Measurements from ENCODE around the gene LDLRAD1.
A peak's percentile ranks its signal among the peaks of the same experiment; 100 is the strongest.

The LDLRAD1 gene

GRCh38 chr1:53992085-53992874, 25.7 kb downstream of the LDLRAD1 start:
- ChIA-PET CTCF (interaction anchor here (1.2 kb wide), 1 partner anchor 16 kb away, joined by 3 read pairs; no protein-coding TSS in a partner anchor), POLR2A (no interaction called here)
- Histone ChIP-seq H3K27ac (ENCODE audit: insufficient read depth in 1 of 2, low read depth in 1 of 2, low read length in 2 of 2, poor library complexity in 1 of 2, severe bottlenecking in 2 of 2) (no peak overlapping the region), H3K4me3 (ENCODE audit: control insufficient read depth in 1 of 7, extremely low read depth in 1 of 7, insufficient read depth in 4 of 7, low read depth in 2 of 7, low read length in 6 of 7) (no peak overlapping the region), H3K36me3 (ENCODE audit: control insufficient read depth in 4 of 4, insufficient read depth in 4 of 4, low read length in 3 of 4) (no peaks in the 10 kb centered on the region), H3K4me1 (ENCODE audit: control extremely low read depth in 1 of 4, control insufficient read depth in 4 of 4, insufficient read depth in 4 of 4, low read length in 3 of 4) (no peaks in the 10 kb centered on the region), H3K27me3 (replicated peaks in 2 of 5; ENCODE audit: control insufficient read depth in 4 of 5, insufficient read depth in 5 of 5, low read length in 4 of 5) (no peaks in the 10 kb centered on the region), H3K9me3 (ENCODE audit: control extremely low read depth in 1 of 5, control insufficient read depth in 4 of 5, insufficient read depth in 2 of 5, low read depth in 1 of 5, low read length in 4 of 5) (peaks cover 0 to 13% (median 6%) of the 10 kb centered on the region in 5 experiments)
- no peak for DNase-seq
- WGBS (ENCODE audit: insufficient coverage): 94% methylated on average over 4 of the region's 4 CpGs

GRCh38 chr1:53987880-53988279, 30.1 kb downstream of the LDLRAD1 start:
- no peak overlapping the region for H3K27ac ChIP-seq (ENCODE audit: insufficient read depth in 1 of 2, low read depth in 1 of 2, low read length in 2 of 2, poor library complexity in 1 of 2, severe bottlenecking in 2 of 2)

GRCh38 chr1:53986458-53986857, 31.5 kb downstream of the LDLRAD1 start:
- Histone ChIP-seq H3K27ac (ENCODE audit: insufficient read depth in 1 of 2, low read depth in 1 of 2, low read length in 2 of 2, poor library complexity in 1 of 2, severe bottlenecking in 2 of 2) (no peak overlapping the region), H3K9me3 (ENCODE audit: control extremely low read depth in 1 of 5, control insufficient read depth in 4 of 5, insufficient read depth in 2 of 5, low read depth in 1 of 5, low read length in 4 of 5) (no peaks in the 10 kb centered on the region), H3K27me3 (replicated peaks in 2 of 5; ENCODE audit: control insufficient read depth in 4 of 5, insufficient read depth in 5 of 5, low read length in 4 of 5) (no peaks in the 10 kb centered on the region), H3K4me3 (ENCODE audit: control insufficient read depth in 1 of 7, extremely low read depth in 1 of 7, insufficient read depth in 4 of 7, low read depth in 2 of 7, low read length in 6 of 7) (no peak overlapping the region), H3K36me3 (ENCODE audit: control insufficient read depth in 4 of 4, insufficient read depth in 4 of 4, low read length in 3 of 4) (no peaks in the 10 kb centered on the region), H3K4me1 (ENCODE audit: control extremely low read depth in 1 of 4, control insufficient read depth in 4 of 4, insufficient read depth in 4 of 4, low read length in 3 of 4) (peaks cover 0 to 8% (median 7%) of the 10 kb centered on the region in 4 experiments)
- WGBS (ENCODE audit: insufficient coverage): 60% methylated on average over 1 of the region's 3 CpGs
- DNase-seq: no peak
- ChIA-PET POLR2A (no interaction called here), CTCF (no interaction called here)

More at GRCh38 chr1:53987880-53988279, 30.1 kb downstream of the LDLRAD1 start:
- ChIA-PET POLR2A (no interaction called here), CTCF (no interaction called here)
- no peaks in the 10 kb centered on the region for H3K36me3 ChIP-seq (ENCODE audit: control insufficient read depth in 4 of 4, insufficient read depth in 4 of 4, low read length in 3 of 4)
- no peak overlapping the region for H3K4me3 ChIP-seq (ENCODE audit: control insufficient read depth in 1 of 7, extremely low read depth in 1 of 7, insufficient read depth in 4 of 7, low read depth in 2 of 7, low read length in 6 of 7)
- H3K27me3 ChIP-seq (replicated peaks in 2 of 5; ENCODE audit: control insufficient read depth in 4 of 5, insufficient read depth in 5 of 5, low read length in 4 of 5): no peaks in the 10 kb centered on the region
- H3K9me3 ChIP-seq (ENCODE audit: control extremely low read depth in 1 of 5, control insufficient read depth in 4 of 5, insufficient read depth in 2 of 5, low read depth in 1 of 5, low read length in 4 of 5): peaks cover 0 to 12% (median 6%) of the 10 kb centered on the region in 5 experiments
- WGBS (ENCODE audit: insufficient coverage): no CpG with 5 or more reads among the region's 2 CpGs
- DNase-seq: no peak
- no peaks in the 10 kb centered on the region for H3K4me1 ChIP-seq (ENCODE audit: control extremely low read depth in 1 of 4, control insufficient read depth in 4 of 4, insufficient read depth in 4 of 4, low read length in 3 of 4)

- no peak overlapping the region for H3K4me3 ChIP-seq (ENCODE audit: control insufficient read depth in 1 of 7, extremely low read depth in 1 of 7, insufficient read depth in 4 of 7, low read depth in 2 of 7, low read length in 6 of 7)
- no peak overlapping the region for H3K27ac ChIP-seq (ENCODE audit: insufficient read depth in 1 of 2, low read depth in 1 of 2, low read length in 2 of 2, poor library complexity in 1 of 2, severe bottlenecking in 2 of 2)
- peaks cover 0 to 8% (median 7%) of the 10 kb centered on the region in 4 experiments for H3K4me1 ChIP-seq (ENCODE audit: control extremely low read depth in 1 of 4, control insufficient read depth in 4 of 4, insufficient read depth in 4 of 4, low read length in 3 of 4)
- no peaks in the 10 kb centered on the region for H3K27me3 ChIP-seq (replicated peaks in 2 of 5; ENCODE audit: control insufficient read depth in 4 of 5, insufficient read depth in 5 of 5, low read length in 4 of 5)
- H3K36me3 ChIP-seq (ENCODE audit: control insufficient read depth in 4 of 4, insufficient read depth in 4 of 4, low read length in 3 of 4): no peaks in the 10 kb centered on the region
- DNase-seq: no peak
- ChIA-PET POLR2A (no interaction called here), CTCF (no interaction called here)
- H3K9me3 ChIP-seq (ENCODE audit: control extremely low read depth in 1 of 5, control insufficient read depth in 4 of 5, insufficient read depth in 2 of 5, low read depth in 1 of 5, low read length in 4 of 5): no peaks in the 10 kb centered on the region
Measured at GRCh38 chr1:53984726-53985125, 33.3 kb downstream of the LDLRAD1 start.

GRCh38 chr1:53982763-53983104, 35.3 kb downstream of the LDLRAD1 start:
- Histone ChIP-seq H3K9me3 (ENCODE audit: control extremely low read depth in 1 of 5, control insufficient read depth in 4 of 5, insufficient read depth in 2 of 5, low read depth in 1 of 5, low read length in 4 of 5) (no peaks in the 10 kb centered on the region), H3K4me3 (ENCODE audit: control insufficient read depth in 1 of 7, extremely low read depth in 1 of 7, insufficient read depth in 4 of 7, low read depth in 2 of 7, low read length in 6 of 7) (peak overlapping the region in 4 of 7 experiments; percentile 49 to 72 (median 55)), H3K36me3 (ENCODE audit: control insufficient read depth in 4 of 4, insufficient read depth in 4 of 4, low read length in 3 of 4) (no peaks in the 10 kb centered on the region), H3K4me1 (ENCODE audit: control extremely low read depth in 1 of 4, control insufficient read depth in 4 of 4, insufficient read depth in 4 of 4, low read length in 3 of 4) (peaks cover 0 to 8% (median 7%) of the 10 kb centered on the region in 4 experiments), H3K27ac (ENCODE audit: insufficient read depth in 1 of 2, low read depth in 1 of 2, low read length in 2 of 2, poor library complexity in 1 of 2, severe bottlenecking in 2 of 2) (no peak overlapping the region), H3K27me3 (replicated peaks in 2 of 5; ENCODE audit: control insufficient read depth in 4 of 5, insufficient read depth in 5 of 5, low read length in 4 of 5) (no peaks in the 10 kb centered on the region)
- ChIA-PET CTCF (no interaction called here), POLR2A (no interaction called here)
- no peak for DNase-seq
- WGBS (ENCODE audit: insufficient coverage): 96% methylated on average over 3 of the region's 4 CpGs

- no peaks in the 10 kb centered on the region for H3K9me3 ChIP-seq (ENCODE audit: control extremely low read depth in 1 of 5, control insufficient read depth in 4 of 5, insufficient read depth in 2 of 5, low read depth in 1 of 5, low read length in 4 of 5)
- no peaks in the 10 kb centered on the region for H3K36me3 ChIP-seq (ENCODE audit: control insufficient read depth in 4 of 4, insufficient read depth in 4 of 4, low read length in 3 of 4)
- POLR2A ChIA-PET: no interaction called here
- peak overlapping the region in 1 of 2 experiments; percentile 18 for H3K27ac ChIP-seq (ENCODE audit: insufficient read depth in 1 of 2, low read depth in 1 of 2, low read length in 2 of 2, poor library complexity in 1 of 2, severe bottlenecking in 2 of 2)
- H3K4me1 ChIP-seq (ENCODE audit: control extremely low read depth in 1 of 4, control insufficient read depth in 4 of 4, insufficient read depth in 4 of 4, low read length in 3 of 4): peaks cover 0 to 8% (median 7%) of the 10 kb centered on the region in 4 experiments
- H3K4me3 ChIP-seq (ENCODE audit: control insufficient read depth in 1 of 7, extremely low read depth in 1 of 7, insufficient read depth in 4 of 7, low read depth in 2 of 7, low read length in 6 of 7): peak overlapping the region in 6 of 7 experiments; percentile 9 to 72 (median 51)
- DNase-seq: peak in 2 of 3 donors; percentile 23 to 34
- CTCF ChIA-PET: no interaction called here
- WGBS (ENCODE audit: insufficient coverage): 45% methylated on average over 12 of the region's 20 CpGs
- H3K27me3 ChIP-seq (replicated peaks in 2 of 5; ENCODE audit: control insufficient read depth in 4 of 5, insufficient read depth in 5 of 5, low read length in 4 of 5): no peaks in the 10 kb centered on the region
Measured at GRCh38 chr1:53982034-53982762, 35.8 kb downstream of the LDLRAD1 start.

- Histone ChIP-seq H3K36me3 (ENCODE audit: control insufficient read depth in 4 of 4, insufficient read depth in 4 of 4, low read length in 3 of 4) (no peaks in the 10 kb centered on the region), H3K9me3 (ENCODE audit: control extremely low read depth in 1 of 5, control insufficient read depth in 4 of 5, insufficient read depth in 2 of 5, low read depth in 1 of 5, low read length in 4 of 5) (no peaks in the 10 kb centered on the region), H3K4me1 (ENCODE audit: control extremely low read depth in 1 of 4, control insufficient read depth in 4 of 4, insufficient read depth in 4 of 4, low read length in 3 of 4) (peaks cover 0 to 14% (median 11%) of the 10 kb centered on the region in 4 experiments), H3K27me3 (replicated peaks in 2 of 5; ENCODE audit: control insufficient read depth in 4 of 5, insufficient read depth in 5 of 5, low read length in 4 of 5) (no peaks in the 10 kb centered on the region), H3K4me3 (ENCODE audit: control insufficient read depth in 1 of 7, extremely low read depth in 1 of 7, insufficient read depth in 4 of 7, low read depth in 2 of 7, low read length in 6 of 7) (no peak overlapping the region), H3K27ac (ENCODE audit: insufficient read depth in 1 of 2, low read depth in 1 of 2, low read length in 2 of 2, poor library complexity in 1 of 2, severe bottlenecking in 2 of 2) (no peak overlapping the region)
- no peak for DNase-seq
- CTCF ChIA-PET: no interaction called here
- POLR2A ChIA-PET: no interaction called here
- WGBS (ENCODE audit: insufficient coverage): 94% methylated on average over 6 of the region's 6 CpGs
Measured at GRCh38 chr1:53981220-53981619, 36.8 kb downstream of the LDLRAD1 start.

Data from common myeloid progenitor, CD34-positive (primary cell).